NCI-H1048 (cell line): ENCODE results near the gene ANO2.
"Not testable (repeated sequence)": the region's sequence is repeated elsewhere in the genome, so short reads cannot be mapped to it uniquely, and the experiment has no call there.

ENCODE experiments used
- DNase-seq: peaks from one replicate; lab custom pipeline; 2025; lab: John Stamatoyannopoulos, UW

The ANO2 gene

DNA sequence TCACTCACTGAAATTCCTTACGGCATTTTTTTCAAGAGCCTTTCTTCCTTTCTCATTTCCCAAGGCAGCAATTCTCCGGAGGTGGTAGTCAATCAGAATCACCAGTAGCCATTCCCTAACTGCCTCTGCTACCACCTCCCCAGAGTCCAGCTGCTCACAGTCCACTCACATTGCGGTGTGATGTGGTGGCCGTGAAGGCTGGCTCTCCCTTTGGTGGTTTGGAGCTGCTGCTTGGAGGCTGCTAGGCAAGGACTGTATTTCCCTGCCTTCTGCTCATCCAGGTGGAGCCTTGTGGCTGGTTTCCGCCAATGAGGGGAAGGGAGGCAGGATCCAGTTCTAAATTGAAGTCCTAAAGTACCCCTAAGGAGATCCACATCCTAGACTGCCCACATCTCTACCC is 222.0 kb downstream of the ANO2 start:
- no peak for DNase-seq

DNA sequence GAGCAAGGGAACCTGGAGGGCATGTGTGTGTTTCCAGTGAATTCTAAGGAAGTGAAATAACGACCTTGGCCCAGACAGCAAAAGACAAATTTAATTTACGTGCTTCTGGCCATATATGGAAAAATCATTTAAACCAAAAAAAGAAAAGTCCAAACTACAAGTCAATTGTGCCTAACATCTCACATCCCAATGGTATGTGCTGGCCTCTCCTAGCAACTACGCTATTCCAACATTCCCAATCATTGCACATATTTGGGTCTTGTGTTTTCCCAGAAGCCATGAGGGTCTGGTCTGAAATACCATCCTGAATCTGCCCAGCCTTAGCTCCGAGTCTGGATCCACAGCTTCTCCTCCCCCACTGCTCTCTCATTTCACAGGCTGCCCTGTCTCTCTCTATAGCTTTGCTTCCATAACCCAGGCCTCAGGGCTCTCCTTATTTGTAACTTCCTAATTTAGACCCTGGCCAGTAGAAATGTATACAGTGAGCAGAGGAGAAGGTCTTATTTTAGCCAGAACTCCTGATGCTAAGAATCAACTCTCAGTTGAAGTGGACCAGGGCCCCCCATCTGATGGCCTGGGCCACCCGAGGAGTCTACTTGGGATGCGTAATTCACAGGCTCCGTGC is 224.6 kb downstream of the ANO2 start:
- no peak for DNase-seq

DNA sequence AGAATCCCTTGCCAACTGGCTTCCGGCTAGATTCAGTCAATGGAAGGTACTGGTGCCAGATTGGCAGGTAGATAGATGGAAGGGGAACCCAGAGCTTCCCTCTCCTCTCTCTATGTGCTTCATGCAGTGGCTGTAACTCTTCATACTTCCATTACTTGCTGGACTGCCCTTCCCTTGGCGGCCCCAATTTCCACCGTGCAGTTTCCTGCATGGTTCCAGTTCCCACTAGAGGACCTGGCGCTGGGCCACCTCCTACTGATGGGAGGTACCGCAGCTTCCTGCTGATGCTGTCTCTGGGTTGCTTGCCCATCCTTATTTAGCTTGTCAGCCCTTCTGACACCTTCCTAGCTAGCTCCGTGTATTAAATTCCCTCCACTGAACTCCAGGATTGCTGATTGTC is 226.4 kb downstream of the ANO2 start:
- no peak for DNase-seq

DNA sequence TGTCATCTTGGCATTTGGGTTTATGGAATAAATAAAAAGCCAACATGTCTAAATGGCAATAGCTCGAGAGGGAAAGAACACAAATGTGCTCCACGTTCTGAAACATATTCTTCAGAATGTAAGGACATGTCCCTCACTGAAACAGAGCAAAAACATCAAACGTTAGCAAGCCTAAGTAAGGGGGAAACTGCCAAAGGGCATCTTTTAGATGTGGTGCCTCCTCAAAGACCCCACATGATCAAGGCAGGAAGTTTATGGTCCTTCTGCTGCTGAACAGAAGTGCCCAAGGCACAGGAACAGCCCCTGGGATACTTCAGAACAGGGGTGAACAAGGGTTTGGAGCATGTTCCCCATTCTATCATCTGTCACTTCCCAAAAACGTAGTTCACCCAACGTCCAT is 227.0 kb downstream of the ANO2 start:
- no peak for DNase-seq

DNA sequence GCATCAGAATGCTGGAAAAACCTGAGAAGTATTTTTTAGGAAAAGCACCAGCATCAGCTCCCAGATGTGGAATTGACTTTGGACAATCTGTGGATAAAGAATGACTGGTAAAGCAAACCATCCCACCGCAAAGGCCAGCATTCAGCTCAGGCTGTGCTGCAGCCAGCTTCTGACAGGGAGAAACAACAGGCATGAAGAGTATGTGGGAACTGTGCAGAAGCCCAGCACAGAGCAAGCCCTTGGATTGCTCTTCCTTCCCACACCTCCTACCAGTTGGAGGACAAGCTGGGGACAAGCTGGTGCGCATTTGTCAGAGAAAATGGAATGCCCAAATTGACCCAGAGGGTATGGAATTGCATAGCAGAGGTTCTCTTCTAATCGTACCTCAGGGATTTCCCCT is 228.1 kb downstream of the ANO2 start:
- no peak for DNase-seq

DNA sequence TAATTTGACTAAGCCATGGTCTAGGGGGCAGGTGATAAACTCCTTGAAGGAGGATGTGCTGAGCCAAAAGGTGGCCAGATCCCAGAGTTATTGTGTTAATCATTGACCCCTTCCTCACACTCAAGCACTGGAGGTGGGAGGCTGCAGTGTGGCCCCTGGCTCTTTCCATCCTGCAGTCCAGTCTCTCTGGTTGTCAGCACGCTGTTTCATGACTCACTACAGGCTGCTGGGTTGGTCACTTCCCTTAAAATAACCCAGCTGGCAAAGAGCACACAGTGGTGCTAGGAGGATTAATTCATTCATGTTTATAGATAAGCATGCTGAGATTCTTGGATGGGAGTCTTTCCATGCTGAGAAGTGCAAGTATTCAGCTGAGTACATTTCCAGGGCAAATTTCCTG is 228.9 kb downstream of the ANO2 start:
- DNase-seq: no peak

DNA sequence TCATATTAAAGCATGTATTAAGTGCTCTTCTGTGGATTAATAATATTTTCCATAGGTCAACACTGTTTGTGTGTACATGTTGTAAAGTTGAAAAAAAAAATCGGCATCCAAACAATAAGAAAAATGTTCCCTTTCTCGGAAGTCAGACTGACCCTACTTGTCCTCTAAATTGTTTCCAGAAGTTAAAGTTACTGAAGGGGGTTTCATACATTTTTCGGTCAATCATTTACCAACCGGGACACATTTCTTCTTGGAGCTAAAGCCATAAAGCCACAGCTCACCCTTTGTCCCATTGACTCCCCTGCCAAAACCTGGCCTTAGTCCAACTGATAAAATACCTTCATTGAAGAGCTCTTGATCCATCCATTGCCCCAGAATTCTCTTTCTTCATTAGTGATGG is 230.0 kb downstream of the ANO2 start:
- no peak for DNase-seq

DNA sequence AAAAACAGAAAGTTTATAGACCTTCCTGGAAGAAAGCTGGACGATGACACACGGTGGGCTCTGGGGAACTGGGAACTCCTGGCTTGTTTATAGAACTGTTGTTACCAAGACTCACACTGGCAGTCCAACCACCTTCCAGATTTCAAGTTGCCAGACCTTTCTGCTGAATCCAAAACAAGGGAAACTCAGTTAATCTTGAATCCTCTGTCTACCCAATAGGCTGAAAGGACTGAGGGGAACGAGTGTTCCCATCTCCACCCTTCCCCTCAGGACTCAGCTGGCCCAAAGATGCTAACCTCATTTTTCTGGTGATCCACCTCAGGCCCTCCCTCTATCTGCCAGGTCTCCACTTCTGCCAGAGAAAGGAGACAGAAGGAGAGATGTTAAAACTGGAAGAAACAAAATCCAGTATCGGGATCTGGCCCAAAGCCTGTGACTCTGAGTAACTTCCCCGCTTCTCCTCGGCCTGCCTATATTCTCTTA is 231.4 kb downstream of the ANO2 start:
- DNase-seq: no peak

DNA sequence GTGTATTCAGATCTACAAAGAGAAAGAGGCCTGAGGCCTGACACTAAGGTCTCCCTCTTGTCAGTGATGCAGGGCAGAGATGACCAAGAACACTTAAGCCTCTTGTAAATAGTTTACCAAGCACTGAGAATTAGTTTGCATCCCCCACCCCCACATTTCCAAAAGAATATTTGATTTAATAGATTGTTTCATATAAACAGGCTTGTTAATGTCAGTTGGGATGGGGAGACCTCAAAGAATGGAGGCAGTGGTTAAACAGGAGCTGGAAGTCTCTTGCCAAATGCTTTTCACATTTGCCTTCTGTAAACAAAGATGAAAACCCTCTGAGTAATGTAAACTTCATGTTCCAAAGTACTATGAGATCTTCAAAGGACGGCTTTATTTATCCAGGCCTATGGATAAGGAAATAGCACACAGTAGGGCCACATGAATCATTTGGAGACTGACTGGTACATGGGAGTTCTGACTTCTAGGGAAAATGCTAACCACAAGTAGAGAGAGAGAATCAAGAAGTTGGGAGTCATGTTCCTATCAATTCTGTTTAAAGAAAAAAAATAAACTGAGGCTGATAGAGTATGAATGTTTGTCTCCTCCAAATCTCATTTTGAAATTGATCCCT is 234.7 kb downstream of the ANO2 start:
- no peak for DNase-seq

DNA sequence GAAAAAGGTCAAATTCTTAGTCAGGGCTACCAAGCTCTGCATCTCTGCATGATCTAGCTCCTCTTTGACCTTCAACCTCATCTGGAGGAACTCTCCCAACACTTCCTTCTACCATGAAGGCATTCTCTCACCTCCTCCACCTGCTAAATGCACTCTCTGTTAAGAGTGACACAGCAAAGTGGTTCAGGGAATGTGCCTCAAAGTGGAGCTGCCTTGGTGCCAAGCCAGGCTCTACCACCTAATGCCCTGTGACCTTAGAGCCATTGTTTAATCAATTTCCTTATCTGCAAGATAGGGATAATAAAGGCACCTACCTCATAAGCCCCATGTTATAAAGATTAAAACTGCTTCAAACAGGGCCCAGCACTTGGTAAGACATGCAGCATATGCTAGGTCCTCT is 236.7 kb downstream of the ANO2 start:
- DNase-seq: no peak

DNA sequence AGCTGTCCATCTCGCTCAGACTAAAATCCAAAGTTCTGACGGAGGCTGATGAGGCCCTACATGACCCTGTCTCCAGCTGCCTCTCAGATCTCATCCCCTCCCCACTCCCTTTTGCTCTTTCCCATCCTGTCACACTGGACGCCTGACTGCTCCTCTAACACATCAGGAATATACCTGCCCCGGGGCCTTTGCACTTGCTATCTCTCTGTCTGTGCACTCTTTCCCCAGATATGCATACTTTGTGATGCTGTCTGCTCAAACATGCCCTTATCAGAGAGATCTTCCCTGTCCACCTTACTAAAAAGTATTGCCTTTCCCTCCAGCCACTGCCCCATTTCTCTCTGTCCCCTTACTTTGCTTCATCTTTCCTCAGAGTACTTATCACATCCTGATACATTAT is 238.8 kb downstream of the ANO2 start:
- DNase-seq: no peak

DNA sequence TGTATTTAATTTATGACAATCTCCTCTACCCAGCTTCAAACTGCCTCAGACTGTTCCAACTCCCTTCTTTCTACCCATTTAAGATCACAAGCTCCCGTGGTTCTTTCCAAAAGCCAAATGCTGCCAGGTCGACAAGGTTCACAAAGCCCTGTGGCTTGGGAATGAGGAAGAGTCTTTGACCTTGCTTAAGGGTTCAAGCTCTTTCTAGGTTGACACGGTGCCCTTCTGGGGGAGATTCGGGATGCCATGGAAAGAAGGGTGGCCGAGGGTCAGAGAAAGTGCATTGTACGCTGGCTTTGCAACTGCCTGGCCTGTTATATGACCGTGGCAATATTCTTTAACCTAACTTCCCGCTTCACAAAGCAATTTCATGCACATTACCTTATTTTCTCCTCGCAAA is 239.3 kb downstream of the ANO2 start:
- DNase-seq: no peak

DNA sequence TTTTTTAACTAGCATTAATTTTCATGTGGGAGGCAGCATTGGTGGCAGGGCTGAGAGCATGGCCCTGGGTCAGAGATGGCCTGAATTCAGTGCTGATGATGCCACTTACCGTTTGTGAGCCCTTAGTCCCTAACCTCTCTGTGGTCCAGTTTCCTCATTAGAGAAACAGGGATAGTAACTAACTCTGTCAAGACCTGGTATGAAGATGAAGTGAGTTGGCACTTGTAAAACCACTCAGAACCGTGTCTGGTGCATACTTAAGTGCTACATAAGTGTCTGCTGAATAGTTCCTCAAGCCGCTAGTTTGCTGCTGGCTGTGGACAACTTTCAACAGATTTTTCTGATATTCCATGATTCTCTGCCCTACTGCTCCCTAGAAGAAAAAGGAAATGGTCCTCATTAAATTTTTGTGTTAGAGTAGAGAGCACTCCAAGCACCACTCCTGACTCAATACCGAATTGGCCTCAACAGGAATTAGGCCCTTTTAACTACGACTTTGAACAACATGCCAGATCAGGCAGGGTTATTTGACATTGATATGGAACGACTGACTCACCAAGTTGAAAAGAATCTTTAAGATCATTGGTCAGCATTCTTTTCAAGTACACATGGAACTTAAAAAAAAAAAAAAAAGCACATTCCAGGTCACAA is 250.2 kb downstream of the ANO2 start:
- no peak for DNase-seq

DNA sequence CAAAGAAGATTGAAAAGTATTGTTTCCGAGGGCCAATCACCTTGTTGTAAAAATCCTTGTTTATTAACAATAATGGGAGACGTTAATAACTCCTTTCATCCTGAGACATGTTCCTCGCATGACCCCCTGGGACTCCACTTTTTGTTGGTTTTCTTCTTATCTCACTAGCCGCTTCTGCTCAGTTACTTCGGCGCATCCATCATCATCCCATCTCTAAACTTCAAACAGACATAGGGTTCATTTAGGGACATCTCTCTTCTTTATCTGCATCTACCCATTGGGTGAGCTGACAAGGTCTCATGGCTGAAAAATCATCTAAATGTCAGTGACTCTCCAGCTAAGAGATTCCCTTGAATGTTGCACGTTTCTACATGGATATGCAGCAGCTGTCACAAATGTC is 252.2 kb downstream of the ANO2 start:
- no peak for DNase-seq

DNA sequence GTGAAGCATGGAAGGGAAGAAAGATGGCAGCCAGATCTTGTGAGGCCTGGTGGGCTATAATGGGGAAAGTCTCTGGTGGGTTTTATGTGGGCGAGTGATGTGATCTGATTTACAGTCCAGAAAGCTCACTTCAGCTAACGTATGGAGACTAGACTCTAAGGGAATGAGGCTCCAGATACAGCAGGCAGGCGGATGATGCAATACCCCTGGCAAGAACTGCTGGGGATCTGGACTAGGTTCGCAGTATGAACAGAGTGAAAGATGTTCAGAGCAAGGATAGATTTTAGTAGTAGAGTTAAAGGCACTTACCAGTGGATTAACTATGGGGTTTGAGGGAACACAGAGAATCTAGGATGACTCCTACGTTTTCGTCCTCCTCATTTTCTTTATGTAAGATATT is 253.1 kb downstream of the ANO2 start:
- no peak for DNase-seq

DNA sequence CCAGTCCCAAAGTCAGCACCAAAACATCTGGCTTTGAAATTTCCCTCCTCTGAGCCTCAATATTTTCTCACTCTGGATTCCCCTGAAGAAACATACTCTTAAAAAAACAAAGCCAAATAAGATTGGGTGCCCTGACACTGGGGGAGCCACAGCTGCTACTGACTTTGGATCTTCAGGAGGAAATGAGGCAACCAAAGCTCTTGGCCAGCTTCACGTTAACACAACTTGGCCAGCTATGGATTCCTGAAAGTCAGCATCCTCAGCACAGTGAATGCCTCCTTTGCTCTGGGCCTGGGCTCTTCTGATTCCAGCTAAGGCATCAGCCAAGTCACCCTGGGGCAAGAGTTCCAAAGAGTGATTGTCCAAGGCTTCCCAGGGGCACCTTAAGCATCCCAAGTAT is 254.8 kb downstream of the ANO2 start:
- no peak for DNase-seq

DNA sequence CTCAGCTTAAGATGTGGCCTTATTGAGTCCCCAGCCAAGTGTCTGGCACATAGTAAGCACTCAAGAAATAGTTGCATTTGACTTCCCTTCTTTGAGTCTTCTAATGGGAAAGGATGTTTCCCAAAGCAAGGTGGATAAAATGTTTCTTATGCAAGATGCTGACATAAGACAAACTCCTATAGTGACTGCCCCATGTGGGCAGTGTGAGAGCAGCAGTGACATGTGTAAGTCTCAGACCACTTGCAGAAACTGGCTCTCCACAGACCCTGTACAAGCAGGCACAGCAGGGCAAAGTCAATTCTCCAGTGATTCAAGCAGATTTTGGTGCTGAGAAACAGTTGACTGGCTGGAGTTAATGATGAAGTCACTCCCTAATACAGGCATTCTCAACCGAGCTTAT is 255.3 kb downstream of the ANO2 start:
- DNase-seq: no peak

DNA sequence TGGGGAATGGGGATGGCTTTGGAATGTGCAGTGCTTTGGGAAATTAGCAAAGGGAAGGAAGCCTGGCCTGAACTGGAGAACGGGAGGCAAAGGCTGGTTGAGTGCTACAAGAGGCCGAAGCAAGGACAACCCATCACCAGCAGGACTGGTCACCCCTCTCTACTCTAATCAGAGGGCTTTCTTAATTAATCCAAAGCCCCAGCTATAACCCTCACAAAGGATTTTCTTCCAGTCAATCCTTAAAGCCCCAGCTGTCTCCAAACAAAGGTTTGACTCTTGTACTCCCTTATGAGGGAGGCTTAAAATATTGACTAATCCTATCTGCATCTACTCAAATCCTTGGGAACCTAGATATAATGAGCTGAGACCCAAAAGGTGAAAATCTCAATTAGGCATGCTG is 256.8 kb downstream of the ANO2 start:
- DNase-seq: no peak

DNA sequence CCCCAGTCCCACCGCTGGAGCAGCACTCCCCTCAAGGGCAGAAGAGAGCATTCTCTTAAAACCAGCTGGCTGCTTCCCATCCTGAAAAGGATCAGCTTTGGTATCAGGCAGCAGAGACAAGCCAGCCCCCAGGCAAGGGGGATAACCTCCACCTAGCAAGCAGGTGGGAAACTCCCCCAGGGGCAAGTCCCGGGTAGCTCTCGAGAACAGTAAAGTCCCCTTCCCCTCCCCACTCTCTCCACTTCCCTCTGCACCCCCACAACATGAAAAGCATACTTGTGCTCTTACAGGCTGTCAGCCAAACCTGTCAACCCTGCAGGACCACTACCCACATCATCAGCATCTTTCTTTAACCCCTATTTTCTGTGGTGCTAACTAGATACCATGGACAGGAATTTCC is 259.1 kb downstream of the ANO2 start:
- DNase-seq: no peak

DNA sequence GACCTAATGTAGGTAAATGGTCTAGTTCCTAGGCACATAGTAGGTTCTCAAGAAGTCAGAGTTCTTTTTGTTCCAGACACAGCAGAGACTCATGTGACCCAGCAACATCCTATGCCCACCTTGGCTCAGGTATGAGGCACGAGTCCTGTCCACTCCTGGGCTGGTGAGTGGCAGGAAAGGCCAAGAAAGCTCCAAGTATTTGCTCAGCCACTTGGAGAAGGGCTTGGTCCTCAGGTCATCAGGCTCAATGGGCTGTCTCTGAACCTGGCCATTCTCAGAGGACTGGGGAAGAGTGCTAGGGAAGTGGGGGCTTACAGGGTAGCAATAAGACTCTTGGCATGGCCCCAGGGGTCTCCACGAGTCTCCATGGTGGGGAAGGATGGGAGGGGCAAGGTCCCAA is 260.1 kb downstream of the ANO2 start:
- DNase-seq: no peak

DNA sequence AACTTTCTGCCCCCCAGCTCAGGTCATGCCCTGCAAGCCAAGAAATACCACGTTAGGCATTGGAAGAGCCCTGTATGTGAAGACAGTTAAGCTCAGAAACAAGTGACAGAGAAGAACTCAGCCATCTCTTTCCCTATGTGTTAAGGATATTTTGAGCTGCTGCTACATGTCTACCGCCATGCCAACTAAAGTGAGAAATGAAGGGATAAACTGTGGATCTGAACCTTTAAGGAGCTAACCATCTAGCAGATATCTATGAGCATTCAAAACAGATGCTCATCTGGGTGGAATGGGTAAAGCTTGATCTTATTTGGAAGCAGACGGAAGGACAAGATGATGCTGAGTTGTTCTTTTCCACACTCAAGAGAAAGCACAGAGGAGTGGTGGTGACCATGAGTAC is 262.5 kb downstream of the ANO2 start:
- no peak for DNase-seq

DNA sequence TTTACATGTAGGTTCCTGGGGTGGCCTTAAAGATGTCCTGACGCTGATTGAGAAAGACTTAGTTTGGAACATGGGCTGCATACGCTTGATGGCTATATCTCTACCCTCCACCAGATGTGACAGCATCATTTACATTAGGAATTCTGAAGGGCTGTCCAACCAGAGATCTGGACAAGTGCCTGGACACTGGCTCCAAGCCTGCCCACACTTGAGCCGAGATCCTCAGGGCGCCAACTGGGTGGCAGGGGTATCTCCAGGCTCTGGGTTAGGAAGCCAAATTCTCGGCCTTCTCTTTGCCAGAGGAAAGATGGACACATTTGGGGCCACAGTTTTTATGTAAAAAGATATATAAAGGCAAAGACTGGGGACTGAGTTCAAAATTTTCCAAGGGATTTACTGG is 266.9 kb downstream of the ANO2 start:
- DNase-seq: no peak

DNA sequence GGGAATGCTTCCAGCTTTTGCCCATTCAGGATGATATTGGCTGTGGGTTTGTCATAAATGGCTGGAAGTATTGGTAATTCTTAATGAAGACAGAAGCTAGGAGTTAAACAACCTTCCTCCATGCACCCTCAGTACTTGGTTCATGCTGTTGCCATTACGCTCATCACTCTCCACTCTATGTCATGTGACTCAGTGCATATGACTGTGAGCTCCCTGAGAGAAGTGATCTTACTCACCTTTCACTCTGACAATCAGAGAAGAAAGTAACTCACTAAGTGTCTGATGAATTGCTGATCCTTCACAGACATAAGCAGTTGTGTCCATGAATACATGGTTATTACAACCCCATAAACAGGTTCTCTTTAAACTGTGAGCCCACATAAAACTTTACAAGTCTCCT is 275.4 kb downstream of the ANO2 start:
- not testable (repeated sequence) for DNase-seq

DNA sequence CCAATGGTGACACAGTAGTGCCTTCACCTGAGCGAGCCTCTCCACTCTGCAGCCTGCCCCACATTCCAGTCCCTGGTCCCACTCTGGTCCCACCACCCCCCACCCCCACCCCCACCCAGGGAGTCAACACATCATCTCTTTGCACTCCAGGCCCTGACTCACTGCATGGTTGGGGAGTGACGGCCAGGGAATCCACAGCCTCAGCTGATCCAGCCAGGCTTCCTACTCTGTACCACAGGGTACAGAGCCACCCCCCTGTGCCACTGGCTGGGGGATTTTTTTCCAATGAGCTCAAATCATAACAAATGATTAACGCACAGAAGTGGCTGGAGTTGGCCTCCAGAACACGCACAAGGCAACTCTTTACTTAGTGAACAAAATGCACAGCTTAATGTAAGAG is 279.4 kb downstream of the ANO2 start:
- no peak for DNase-seq
